Chondrocyte (in vitro differentiated cells): ENCODE data around the gene TNFAIP3. TPM values are rescaled to one million over a fixed set of nuclear protein-coding genes. Genes with fewer than 3 reads are reported as not detected.

Experiments
- DNase-seq: peaks from one replicate; pipeline ENCODE4 v3.0.0; 2021; ENCODE audit warnings: mixed read lengths, low spot score
- H3K27ac Mint-ChIP-seq: one replicate; pipeline ENCODE4 v1.8.0; 2021; ENCODE audit warnings: mild to moderate bottlenecking, moderate library complexity, mixed read lengths; ENCODE audit not compliant: unreplicated experiment
- H3K27me3 Mint-ChIP-seq: 2 replicates; pipeline ENCODE4 v1.8.0; 2021; ENCODE audit warnings: low read depth, mixed read lengths
- H3K36me3 Mint-ChIP-seq: 2 replicates; pipeline ENCODE4 v1.8.0; 2021; ENCODE audit warnings: low read depth, mixed read lengths
- H3K4me1 Mint-ChIP-seq: 2 replicates; pipeline ENCODE4 v1.8.0; 2021; ENCODE audit warnings: low read depth, mild to moderate bottlenecking, mixed read lengths
- H3K4me3 Mint-ChIP-seq: one replicate; pipeline ENCODE4 v1.8.0; 2021; ENCODE audit warnings: mild to moderate bottlenecking, moderate library complexity, mixed read lengths; ENCODE audit not compliant: unreplicated experiment
- H3K9me3 Mint-ChIP-seq: 2 replicates; pipeline ENCODE4 v1.8.0; 2021; ENCODE audit warnings: low read depth, mixed read lengths
- CTCF ChIP-seq: fragments of 200-600 bp; sonication (generic); IDR thresholded peaks from 2 replicates; pipeline ENCODE4 v1.5.0; 2021; ENCODE audit warnings: antibody characterized with exemption, mild to moderate bottlenecking, moderate library complexity
- total RNA-seq: library from RNA; stranded (reverse); gene quantifications from 3 replicates; pipeline ENCODE4 v1.2.1, GENCODE V29; 2021

The TNFAIP3 gene
- total RNA-seq, 1 donor from 2014 or later = 7.2 TPM

GRCh38 chr6:137852811-137853210 lies 14.2 kb upstream of the TNFAIP3 start:
- Mint-ChIP-seq H3K27me3 (no peaks in the 10 kb centered on the region), H3K4me3 (no peak overlapping the region), H3K27ac (no peak overlapping the region), H3K4me1 (peaks cover 26% of the 10 kb centered on the region), H3K9me3 (no peaks in the 10 kb centered on the region), H3K36me3 (no peaks in the 10 kb centered on the region)
- TF ChIP-seq CTCF = no peak
- DNase-seq = no peak

GRCh38 chr6:137853569-137854213 lies 13.4 kb upstream of the TNFAIP3 start:
- H3K27ac Mint-ChIP-seq = no peak overlapping the region
- peaks cover 22% of the 10 kb centered on the region for H3K4me1 Mint-ChIP-seq
- H3K9me3 Mint-ChIP-seq = no peaks in the 10 kb centered on the region
- H3K36me3 Mint-ChIP-seq = no peaks in the 10 kb centered on the region
- H3K4me3 Mint-ChIP-seq = no peak overlapping the region
- no peak for TF ChIP-seq CTCF
- no peaks in the 10 kb centered on the region for H3K27me3 Mint-ChIP-seq
- DNase-seq = no peak

GRCh38 chr6:137856138-137856898 lies 10.7 kb upstream of the TNFAIP3 start:
- no peaks in the 10 kb centered on the region for H3K27me3 Mint-ChIP-seq
- H3K9me3 Mint-ChIP-seq = no peaks in the 10 kb centered on the region
- no peak overlapping the region for H3K27ac Mint-ChIP-seq
- H3K4me3 Mint-ChIP-seq = no peak overlapping the region
- peaks cover under 1% of the 10 kb centered on the region for H3K4me1 Mint-ChIP-seq
- TF ChIP-seq CTCF = no peak
- H3K36me3 Mint-ChIP-seq = no peaks in the 10 kb centered on the region
- DNase-seq = no peak

GRCh38 chr6:137859025-137859424 lies 8.0 kb upstream of the TNFAIP3 start:
- no peaks in the 10 kb centered on the region for H3K36me3 Mint-ChIP-seq
- no peak for DNase-seq
- H3K9me3 Mint-ChIP-seq = no peaks in the 10 kb centered on the region
- H3K4me1 Mint-ChIP-seq = peaks cover 12% of the 10 kb centered on the region
- H3K4me3 Mint-ChIP-seq = no peak overlapping the region
- no peak for TF ChIP-seq CTCF
- no peak overlapping the region for H3K27ac Mint-ChIP-seq
- H3K27me3 Mint-ChIP-seq = no peaks in the 10 kb centered on the region

- Mint-ChIP-seq H3K9me3 (no peaks in the 10 kb centered on the region), H3K27ac (no peak overlapping the region), H3K27me3 (no peaks in the 10 kb centered on the region), H3K4me1 (peaks cover 12% of the 10 kb centered on the region), H3K36me3 (no peaks in the 10 kb centered on the region), H3K4me3 (no peak overlapping the region)
- no peak for DNase-seq
- no peak for TF ChIP-seq CTCF
These were observed 6.6 kb upstream of the TNFAIP3 start for GRCh38 chr6:137860394-137861005.
